GM12878 (cell line): ENCODE results near the gene TFR2. TPM values are rescaled to one million over a fixed set of nuclear protein-coding genes. Genes with fewer than 3 reads are reported as not detected.
A peak's percentile ranks its signal among the peaks of the same experiment; 100 is the strongest.

Source experiments
- BRCA1 ChIP-seq: IDR thresholded peaks from 2 replicates; pipeline ENCODE4 v1.6.1; 2011; ENCODE audit warnings: low read depth, low read length, improper control_type of control experiment
- CHD4 ChIP-seq: fragments of 200-600 bp; sonication (generic); IDR thresholded peaks from 2 replicates; pipeline ENCODE4 v1.6.1; 2016; ENCODE audit warnings: mild to moderate bottlenecking
- CUX1 ChIP-seq: IDR thresholded peaks from 2 replicates; pipeline ENCODE4 v1.6.1; 2012; ENCODE audit warnings: improper control_type of control experiment, low read depth, low read length; ENCODE audit not compliant: insufficient replicate concordance
- HDAC2 ChIP-seq: fragments of 200-600 bp; sonication (generic); IDR thresholded peaks from 2 replicates; pipeline ENCODE4 v1.6.1; 2017
- IKZF1 ChIP-seq: fragments of 450-650 bp; conservative IDR thresholded peaks from 2 replicates; pipeline ENCODE4 v1.6.1; 2017; ENCODE audit warnings: antibody characterized with exemption, mild to moderate bottlenecking
- NFYA ChIP-seq: IDR thresholded peaks from 2 replicates; pipeline ENCODE4 v1.6.1; 2011; ENCODE audit warnings: low read depth, mild to moderate bottlenecking, low read length, improper control_type of control experiment, borderline replicate concordance
- PKNOX1 ChIP-seq: fragments of 450-650 bp; IDR thresholded peaks from 2 replicates; pipeline ENCODE4 v1.6.1; 2016; ENCODE audit warnings: mild to moderate bottlenecking
- POLR2AphosphoS5 ChIP-seq: IDR thresholded peaks from 2 replicates; pipeline ENCODE4 v1.6.1; 2011; ENCODE audit warnings: mild to moderate bottlenecking, low read length, inconsistent platforms
- RAD51 ChIP-seq: fragments of 450-650 bp; IDR thresholded peaks from 2 replicates; pipeline ENCODE4 v1.6.1; 2016; ENCODE audit warnings: moderate library complexity, mild to moderate bottlenecking, inconsistent platforms
- STAT3 ChIP-seq: IDR thresholded peaks from 2 replicates; pipeline ENCODE4 v1.6.1; 2011; ENCODE audit warnings: low read depth, low read length, improper control_type of control experiment
- SUZ12 ChIP-seq: fragments of 200-600 bp; sonication (generic); IDR thresholded peaks from one replicate; pipeline ENCODE4 v1.6.1; 2018; ENCODE audit warnings: antibody characterized with exemption, mild to moderate bottlenecking; ENCODE audit not compliant: unreplicated experiment
- TCF12 ChIP-seq: IDR thresholded peaks from 2 replicates; pipeline ENCODE4 v1.6.1; 2011; ENCODE audit warnings: low read depth, mild to moderate bottlenecking, low read length
- USF1 ChIP-seq: IDR thresholded peaks from 2 replicates; pipeline ENCODE4 v1.6.1; 2011; ENCODE audit warnings: borderline replicate concordance, low read depth, mild to moderate bottlenecking, moderate library complexity, mixed read lengths, low read length; ENCODE audit not compliant: insufficient read depth; ENCODE audit errors: extremely low read length
- ZNF687 ChIP-seq: fragments of 450-650 bp; IDR thresholded peaks from 2 replicates; pipeline ENCODE4 v1.6.1; 2017; ENCODE audit warnings: mild to moderate bottlenecking, moderate library complexity
- polyA plus RNA-seq, 11 experiments: library from polyadenylated mRNA; depleted of rRNA in 4 of 11; unstranded in 6 of 11; stranded (reverse) in 5 of 11; fragments of >200 nt; fragmentation: Nextera tagmentation in 4 of 11; fragmentation: Illumina TruSeq in 1 of 11; extraction: Ambion mirVana in 4 of 11; extraction: Trizol in 1 of 11; gene quantifications; 1 replicate in 1 of 11; 2 replicates in 10 of 11; pipeline versions ENCODE4 v1.2.1 to v1.2.3, GENCODE V29; 2011 to 2016; ENCODE audit warnings: inconsistent platforms in 2 of 11, missing spikeins in 2 of 11, low read depth in 1 of 11
- total RNA-seq, 4 experiments: library from RNA; depleted of rRNA in 3 of 4; stranded (reverse); fragments of >200 nt in 3 of 4; fragmentation: Illumina TruSeq in 1 of 4; extraction: Trizol in 1 of 4; gene quantifications; 2 replicates each; pipeline versions ENCODE4 v1.2.1 to v1.2.3, GENCODE V29; 2013 to 2021
- TF ChIP-seq, protein P1 (sequence below), 3 experiments: IDR thresholded peaks in 2 of 3; conservative IDR thresholded peaks in 1 of 3; 2 replicates each; pipeline ENCODE4 v1.5.1; 2011; ENCODE audit warnings: low read depth in 3 of 3, low read length in 3 of 3, mild to moderate bottlenecking in 3 of 3, control low read depth in 2 of 3, moderate library complexity in 2 of 3, inconsistent platforms in 1 of 3, mixed read lengths in 1 of 3; ENCODE audit not compliant: control insufficient read depth in 2 of 3, insufficient read depth in 1 of 3; ENCODE audit errors: extremely low read depth in 1 of 3

Gene TFR2
- total and polyA plus RNA-seq, 10 of the 15 experiments (the other 5 are each of a cell fraction or from before 2014, with no cell fraction given): 0.30 to 7.2 (median 1.8) TPM

GRCh38 chr7:100585511-100586265 is 55.7 kb downstream of the TFR2 start, which contains the start of gene LRCH4 (continued):
- no peak for TF ChIP-seq CUX1
- no peak for TF ChIP-seq PKNOX1
- TF ChIP-seq ZNF687: no peak; the same call in 1 of the 2 replicates
- TF ChIP-seq NFYA: no peak
- TF ChIP-seq CHD4: no peak
- no peak for TF ChIP-seq HDAC2
- no peak for TF ChIP-seq RAD51
- peak; percentile 79 for TF ChIP-seq IKZF1
- no peak for TF ChIP-seq STAT3
- TF ChIP-seq, protein P1, sequence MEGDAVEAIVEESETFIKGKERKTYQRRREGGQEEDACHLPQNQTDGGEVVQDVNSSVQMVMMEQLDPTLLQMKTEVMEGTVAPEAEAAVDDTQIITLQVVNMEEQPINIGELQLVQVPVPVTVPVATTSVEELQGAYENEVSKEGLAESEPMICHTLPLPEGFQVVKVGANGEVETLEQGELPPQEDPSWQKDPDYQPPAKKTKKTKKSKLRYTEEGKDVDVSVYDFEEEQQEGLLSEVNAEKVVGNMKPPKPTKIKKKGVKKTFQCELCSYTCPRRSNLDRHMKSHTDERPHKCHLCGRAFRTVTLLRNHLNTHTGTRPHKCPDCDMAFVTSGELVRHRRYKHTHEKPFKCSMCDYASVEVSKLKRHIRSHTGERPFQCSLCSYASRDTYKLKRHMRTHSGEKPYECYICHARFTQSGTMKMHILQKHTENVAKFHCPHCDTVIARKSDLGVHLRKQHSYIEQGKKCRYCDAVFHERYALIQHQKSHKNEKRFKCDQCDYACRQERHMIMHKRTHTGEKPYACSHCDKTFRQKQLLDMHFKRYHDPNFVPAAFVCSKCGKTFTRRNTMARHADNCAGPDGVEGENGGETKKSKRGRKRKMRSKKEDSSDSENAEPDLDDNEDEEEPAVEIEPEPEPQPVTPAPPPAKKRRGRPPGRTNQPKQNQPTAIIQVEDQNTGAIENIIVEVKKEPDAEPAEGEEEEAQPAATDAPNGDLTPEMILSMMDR (IDR thresholded peaks at IDR 0.05 in 2 of 3, conservative IDR thresholded peaks at IDR 0.05 in 1 of 3; ENCODE audit: control insufficient read depth in 2 of 3, extremely low read depth in 1 of 3, insufficient read depth in 1 of 3, low read depth in 3 of 3, low read length in 3 of 3): no peak
- TF ChIP-seq USF1: no peak
- TF ChIP-seq SUZ12: no peak
- TF ChIP-seq POLR2AphosphoS5: peak; percentile 98
- TF ChIP-seq TCF12: peak; percentile 75
- TF ChIP-seq BRCA1: no peak
